Heart right ventricle (tissue), 16 donors: ENCODE results near the gene LTBP1. TPM values are rescaled to one million over a fixed set of nuclear protein-coding genes. Genes with fewer than 3 reads are reported as not detected.

ENCODE experiments used
- ATAC-seq, 8 donors: fragments of 200-7000 bp; cut with Tn5 transposase; one replicate each; pipeline ENCODE4 v1.9.1; 2020; ENCODE audit warnings: mild to moderate bottlenecking in 8 of 8, moderate library complexity in 8 of 8, moderate number of reproducible peaks in 1 of 8
- DNase-seq, 2 donors: peaks; one replicate each; pipeline ENCODE4 v3.0.0-alpha.2; 2020
- H3K27ac ChIP-seq, 10 donors: fragments of 200-600 bp; sonication (generic) in 2 of 10; one replicate each; pipeline versions ENCODE4 v1.5.0 to v1.8.0; 2020 to 2022; ENCODE audit warnings: mild to moderate bottlenecking in 3 of 10
- H3K27me3 ChIP-seq, 7 donors: fragments of 200-600 bp; one replicate each; pipeline ENCODE4 v1.8.0; 2021 to 2022; ENCODE audit warnings: mild to moderate bottlenecking in 2 of 7
- H3K36me3 ChIP-seq, 9 donors: fragments of 200-600 bp; sonication (generic) in 1 of 9; one replicate each; pipeline versions ENCODE4 v1.5.0 to v1.8.0; 2020 to 2022; ENCODE audit warnings: mild to moderate bottlenecking in 2 of 9
- H3K4me1 ChIP-seq, 9 donors: fragments of 200-600 bp; sonication (generic) in 1 of 9; one replicate each; pipeline versions ENCODE4 v1.5.0 to v1.8.0; 2020 to 2022; ENCODE audit warnings: mild to moderate bottlenecking in 4 of 9
- H3K4me3 ChIP-seq, 10 donors: fragments of 200-600 bp; sonication (generic) in 2 of 10; one replicate each; pipeline versions ENCODE4 v1.5.0 to v1.8.0; 2020 to 2022; ENCODE audit warnings: mild to moderate bottlenecking in 7 of 10, moderate library complexity in 2 of 10
- H3K9me3 ChIP-seq, 11 donors: fragments of 200-600 bp in 10 of 11; sonication (generic) in 2 of 11; one replicate each; pipeline versions ENCODE4 v1.5.0 to v1.8.0; 2013 to 2022; ENCODE audit warnings: mild to moderate bottlenecking in 2 of 11, control low read depth in 1 of 11, moderate library complexity in 1 of 11
- CTCF ChIP-seq, 9 donors: fragments of 200-600 bp; sonication (generic) in 2 of 9; IDR thresholded peaks; one replicate each; pipeline versions ENCODE4 v1.5.0 to v1.8.0; 2021 to 2022; ENCODE audit warnings: antibody characterized with exemption in 9 of 9, mild to moderate bottlenecking in 5 of 9, moderate library complexity in 1 of 9
- WGBS, 2 donors: extraction: QIAGEN DNeasy Blood & Tissue Kit; methylation state at CpG; one replicate each; pipeline ENCODE4 v1.1.7; 2013; ENCODE audit warnings: inconsistent platforms in 1 of 2; 5-methylcytosine and 5-hydroxymethylcytosine counted together
- intact Hi-C, 10 donors: fragments of 100-400 bp; cut with DNase I; formaldehyde crosslinking; loops; one replicate each; pipeline versions ENCODE4 v1.11.1 to v1.14.2; 2022
- polyA plus RNA-seq, 2 donors: library from polyadenylated mRNA; stranded (reverse); fragments of 200-250 nt; gene quantifications; one replicate each; pipeline ENCODE4 v1.2.3, GENCODE V29; 2013
- total RNA-seq, 10 donors: library from RNA; stranded (reverse); fragmentation: NEBNext Ultra II Directional in 3 of 10; extraction: Animal tissue kit (Norgen Biotek cat#: 25700) in 3 of 10; gene quantifications; one replicate each; pipeline versions ENCODE4 v1.2.1 to v1.2.4, GENCODE V29; 2021 to 2023
- donor health status: Arrhythmogenic right ventricular cardiomyopathy.
- donor health status: ischemic (EF 13 %, LVEDD 7.1; RV severe dilation, severe dysfunction).
- donor health status: healthy with polysubstance abuse.
- donor health status: DM: no; HTN: yes; CAD: no.
- donor health status: DM: no; HTN: no; CAD: no.
- donor health status: ischemic (EF 25% LVEDD 6.9; RV normal size, moderate dysfunction).
- donor health status: ischemic (EF 25% LVEDD 5.7; RV mildly dilated, moderate dysfunction).
- donor health status: healthy.
- donor health status: DM: yes; HTN: yes; CAD: no.
- donor health status: Ischemic cardiomyopathy.
- donor health status: ischemic (EF 35%, LVEDD 5.7; RV mildly dilated, moderate dysfunction).
- donor health status: nonischemic (EF 11% LVEDD 7.7; RV severe dilation, severe dysfunction).
- donor health status: DM: yes; HTN: yes; CAD: no.
- donor health status: PGD.
- donor health status: ischemic (EF 29% LVEDD 5.4; RV normal size, mild dysfunction).
- donor health status: nonischemic (EF 23%, LVEDD 6.1; RV moderate dilation, normal function).

The LTBP1 gene
- total and polyA plus RNA-seq, 12 donors = 22.4 to 164 (median 84.3) TPM

GRCh38 chr2:33034784-33035183 is 88.0 kb downstream of the LTBP1 start:
- Histone ChIP-seq H3K9me3 (no peaks in the 10 kb centered on the region), H3K4me3 (peak overlapping the region in 5 of 10 donors; percentile 3 to 28 (median 18)), H3K4me1 (peaks cover 0 to 36% (median 5%) of the 10 kb centered on the region in 9 donors), H3K36me3 (no peaks in the 10 kb centered on the region), H3K27ac (peak overlapping the region in 1 of 10 donors; percentile 7), H3K27me3 (no peaks in the 10 kb centered on the region)
- TF ChIP-seq CTCF (IDR thresholded peaks at IDR 0.05) = peak in 7 of 9 donors; percentile 22 to 63 (median 58)
- DNase-seq (peak in 1 of 2 donors; percentile 27), ATAC-seq (peak in 7 of 8 donors; percentile 44 to 71 (median 56))
- WGBS, 2 donors = 35 to 42% methylated on average over 8 of the region's 8 CpGs
- intact Hi-C loops = loop anchor here (1.0 to 10.0 kb wide), 17 partner anchors 87 to 550 kb away; partner anchors contain the start of gene LTBP1 (in 5 of the 10)

- 64 to 65% methylated on average over 4 of the region's 4 CpGs for WGBS, 2 donors
- Histone ChIP-seq H3K4me3 (no peak overlapping the region), H3K4me1 (peaks cover 0 to 33% (median 5%) of the 10 kb centered on the region in 9 donors), H3K36me3 (peaks cover 0 to 4% (median 0%) of the 10 kb centered on the region in 9 donors), H3K27ac (no peak overlapping the region), H3K9me3 (no peaks in the 10 kb centered on the region), H3K27me3 (no peaks in the 10 kb centered on the region)
- DNase-seq (no peak), ATAC-seq (no peak)
- TF ChIP-seq CTCF (IDR thresholded peaks at IDR 0.05) = no peak
- intact Hi-C loops = loop anchor here in 9 of 10 donors (5.0 to 10.0 kb wide), 10 partner anchors 93 to 547 kb away; partner anchors contain the start of gene LTBP1 (in 1 of the 9)
These were observed 91.5 kb downstream of the LTBP1 start for GRCh38 chr2:33038230-33038629.

GRCh38 chr2:33038799-33039198 is 92.0 kb downstream of the LTBP1 start:
- no peak for TF ChIP-seq CTCF (IDR thresholded peaks at IDR 0.05)

GRCh38 chr2:33040541-33040940 is 93.8 kb downstream of the LTBP1 start:
- WGBS, 2 donors = 89 to 92% methylated on average over 4 of the region's 4 CpGs
- intact Hi-C loops = loop anchor here in 2 of 10 donors (5.0 to 10.0 kb wide), 2 partner anchors 224 to 227 kb away; no protein-coding TSS in a partner anchor

More at GRCh38 chr2:33038799-33039198, 92.0 kb downstream of the LTBP1 start:
- ATAC-seq (peak in 1 of 8 donors; percentile 27), DNase-seq (no peak)
- intact Hi-C loops = loop anchor here in 9 of 10 donors (5.0 to 10.0 kb wide), 10 partner anchors 94 to 546 kb away; partner anchors contain the start of gene LTBP1 (in 1 of the 9)
- Histone ChIP-seq H3K36me3 (peaks cover 0 to 4% (median 0%) of the 10 kb centered on the region in 9 donors), H3K27ac (no peak overlapping the region), H3K27me3 (no peaks in the 10 kb centered on the region), H3K4me1 (peaks cover 0 to 28% (median 5%) of the 10 kb centered on the region in 9 donors), H3K9me3 (no peaks in the 10 kb centered on the region), H3K4me3 (no peak overlapping the region)
- WGBS, 2 donors = 84 to 97% methylated on average over 4 of the region's 4 CpGs

More at GRCh38 chr2:33040541-33040940, 93.8 kb downstream of the LTBP1 start:
- no peak for TF ChIP-seq CTCF (IDR thresholded peaks at IDR 0.05)
- H3K4me1 ChIP-seq = peaks cover 0 to 18% (median 0%) of the 10 kb centered on the region in 9 donors
- no peak overlapping the region for H3K27ac ChIP-seq
- peak in 1 of 8 donors; percentile 38 for ATAC-seq
- H3K9me3 ChIP-seq = no peaks in the 10 kb centered on the region
- H3K36me3 ChIP-seq = peaks cover 0 to 4% (median 0%) of the 10 kb centered on the region in 9 donors
- H3K27me3 ChIP-seq = no peaks in the 10 kb centered on the region
- DNase-seq = no peak
- no peak overlapping the region for H3K4me3 ChIP-seq
